Chondrocyte (in vitro differentiated cells): ENCODE measurements around the gene MYO7A. TPM values are rescaled to one million over a fixed set of nuclear protein-coding genes. Genes with fewer than 3 reads are reported as not detected.

ENCODE experiments used
- DNase-seq: peaks from one replicate; pipeline ENCODE4 v3.0.0; 2021; ENCODE audit warnings: mixed read lengths, low spot score
- H3K27ac Mint-ChIP-seq: one replicate; pipeline ENCODE4 v1.8.0; 2021; ENCODE audit warnings: mild to moderate bottlenecking, moderate library complexity, mixed read lengths; ENCODE audit not compliant: unreplicated experiment
- H3K27me3 Mint-ChIP-seq: 2 replicates; pipeline ENCODE4 v1.8.0; 2021; ENCODE audit warnings: low read depth, mixed read lengths
- H3K36me3 Mint-ChIP-seq: 2 replicates; pipeline ENCODE4 v1.8.0; 2021; ENCODE audit warnings: low read depth, mixed read lengths
- H3K4me1 Mint-ChIP-seq: 2 replicates; pipeline ENCODE4 v1.8.0; 2021; ENCODE audit warnings: low read depth, mild to moderate bottlenecking, mixed read lengths
- H3K4me3 Mint-ChIP-seq: one replicate; pipeline ENCODE4 v1.8.0; 2021; ENCODE audit warnings: mild to moderate bottlenecking, moderate library complexity, mixed read lengths; ENCODE audit not compliant: unreplicated experiment
- H3K9me3 Mint-ChIP-seq: 2 replicates; pipeline ENCODE4 v1.8.0; 2021; ENCODE audit warnings: low read depth, mixed read lengths
- long read RNA-seq: library from polyadenylated mRNA; stranded (forward); transcript quantifications from one replicate; pipeline ENCODE4 v2.0.0, GENCODE V29; 2021
- total RNA-seq: library from RNA; stranded (reverse); gene quantifications from 3 replicates; pipeline ENCODE4 v1.2.1, GENCODE V29; 2021
- TF ChIP-seq, protein P1 (sequence below): fragments of 200-600 bp; sonication (generic); IDR thresholded peaks from 2 replicates; pipeline ENCODE4 v1.5.0; 2021; ENCODE audit warnings: antibody characterized with exemption, mild to moderate bottlenecking, moderate library complexity

The MYO7A gene
- not detected in 3 replicates for total RNA-seq
- long read RNA-seq, result 0 reads

DNA sequence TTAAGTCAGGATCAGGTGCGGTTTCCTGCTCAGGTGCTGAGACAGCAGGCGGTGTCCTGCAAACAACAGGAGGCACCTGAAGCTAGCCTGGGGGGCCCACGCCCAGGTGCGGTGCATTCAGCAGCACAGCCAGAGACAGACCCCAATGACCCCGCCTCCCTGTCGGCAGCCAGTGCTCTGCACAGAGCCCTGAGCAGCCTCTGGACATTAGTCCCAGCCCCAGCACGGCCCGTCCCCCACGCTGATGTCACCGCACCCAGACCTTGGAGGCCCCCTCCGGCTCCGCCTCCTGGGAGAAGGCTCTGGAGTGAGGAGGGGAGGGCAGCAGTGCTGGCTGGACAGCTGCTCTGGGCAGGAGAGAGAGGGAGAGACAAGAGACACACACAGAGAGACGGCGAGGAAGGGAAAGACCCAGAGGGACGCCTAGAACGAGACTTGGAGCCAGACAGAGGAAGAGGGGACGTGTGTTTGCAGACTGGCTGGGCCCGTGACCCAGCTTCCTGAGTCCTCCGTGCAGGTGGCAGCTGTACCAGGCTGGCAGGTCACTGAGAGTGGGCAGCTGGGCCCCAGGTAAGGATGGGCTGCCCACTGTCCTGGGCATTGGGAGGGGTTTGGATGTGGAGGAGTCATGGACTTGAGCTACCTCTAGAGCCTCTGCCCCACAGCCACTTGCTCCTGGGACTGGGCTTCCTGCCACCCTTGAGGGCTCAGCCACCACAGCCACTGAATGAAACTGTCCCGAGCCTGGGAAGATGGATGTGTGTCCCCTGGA, at the start of gene MYO7A:
Gene MYO7A (plus strand): TSS at position 327 of the 772 bp plus-strand sequence. CDS start 2,389 bp downstream, outside the sequence.
- TF ChIP-seq, protein P1, sequence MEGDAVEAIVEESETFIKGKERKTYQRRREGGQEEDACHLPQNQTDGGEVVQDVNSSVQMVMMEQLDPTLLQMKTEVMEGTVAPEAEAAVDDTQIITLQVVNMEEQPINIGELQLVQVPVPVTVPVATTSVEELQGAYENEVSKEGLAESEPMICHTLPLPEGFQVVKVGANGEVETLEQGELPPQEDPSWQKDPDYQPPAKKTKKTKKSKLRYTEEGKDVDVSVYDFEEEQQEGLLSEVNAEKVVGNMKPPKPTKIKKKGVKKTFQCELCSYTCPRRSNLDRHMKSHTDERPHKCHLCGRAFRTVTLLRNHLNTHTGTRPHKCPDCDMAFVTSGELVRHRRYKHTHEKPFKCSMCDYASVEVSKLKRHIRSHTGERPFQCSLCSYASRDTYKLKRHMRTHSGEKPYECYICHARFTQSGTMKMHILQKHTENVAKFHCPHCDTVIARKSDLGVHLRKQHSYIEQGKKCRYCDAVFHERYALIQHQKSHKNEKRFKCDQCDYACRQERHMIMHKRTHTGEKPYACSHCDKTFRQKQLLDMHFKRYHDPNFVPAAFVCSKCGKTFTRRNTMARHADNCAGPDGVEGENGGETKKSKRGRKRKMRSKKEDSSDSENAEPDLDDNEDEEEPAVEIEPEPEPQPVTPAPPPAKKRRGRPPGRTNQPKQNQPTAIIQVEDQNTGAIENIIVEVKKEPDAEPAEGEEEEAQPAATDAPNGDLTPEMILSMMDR, result no peak
- Mint-ChIP-seq H3K4me1 (peaks cover 10% of the 10 kb centered on the region), H3K27me3 (peaks cover 4% of the 10 kb centered on the region), H3K9me3 (peaks cover under 1% of the 10 kb centered on the region), H3K4me3 (peak within 1 kb of the TSS; percentile 67), H3K36me3 (peaks cover 6% of the 10 kb centered on the region), H3K27ac (no peak within 1 kb of the TSS)
- DNase-seq, result peak; percentile 79

DNA sequence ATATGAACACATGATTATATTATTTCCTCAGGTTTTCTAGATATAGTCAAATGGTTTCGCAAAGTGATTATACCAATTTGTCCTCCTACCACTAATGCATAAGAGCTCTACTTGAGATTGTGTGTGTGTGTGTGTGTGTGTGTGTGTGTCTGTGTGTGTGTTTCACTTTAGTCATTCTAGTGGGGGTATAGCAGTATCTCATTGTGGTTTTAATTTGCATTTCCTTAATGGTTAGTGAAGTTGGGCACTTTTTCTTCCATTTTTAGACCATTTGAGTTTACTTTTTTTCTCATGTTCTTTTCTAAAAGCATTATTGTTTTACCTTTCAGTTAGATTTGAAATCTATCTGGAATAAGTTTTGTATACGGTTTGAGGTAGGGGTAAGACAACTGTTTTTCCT, 48.4 kb upstream of the MYO7A start:
- no peak overlapping the region for H3K4me3 Mint-ChIP-seq
- H3K36me3 Mint-ChIP-seq, result peaks cover 2% of the 10 kb centered on the region
- H3K9me3 Mint-ChIP-seq, result peaks cover 10% of the 10 kb centered on the region
- TF ChIP-seq, protein P1, result no peak
- H3K27ac Mint-ChIP-seq, result no peak overlapping the region
- H3K27me3 Mint-ChIP-seq, result no peaks in the 10 kb centered on the region
- H3K4me1 Mint-ChIP-seq, result peaks cover 3% of the 10 kb centered on the region
- DNase-seq, result no peak

- peaks cover 3% of the 10 kb centered on the region for H3K4me1 Mint-ChIP-seq
- TF ChIP-seq, protein P1, result no peak
- no peak overlapping the region for H3K27ac Mint-ChIP-seq
- no peaks in the 10 kb centered on the region for H3K27me3 Mint-ChIP-seq
- peaks cover 2% of the 10 kb centered on the region for H3K36me3 Mint-ChIP-seq
- DNase-seq, result no peak
- H3K9me3 Mint-ChIP-seq, result peaks cover 10% of the 10 kb centered on the region
- no peak overlapping the region for H3K4me3 Mint-ChIP-seq
These were observed 47.3 kb upstream of the MYO7A start for GRCh38 chr11:77080643-77081210.

DNA sequence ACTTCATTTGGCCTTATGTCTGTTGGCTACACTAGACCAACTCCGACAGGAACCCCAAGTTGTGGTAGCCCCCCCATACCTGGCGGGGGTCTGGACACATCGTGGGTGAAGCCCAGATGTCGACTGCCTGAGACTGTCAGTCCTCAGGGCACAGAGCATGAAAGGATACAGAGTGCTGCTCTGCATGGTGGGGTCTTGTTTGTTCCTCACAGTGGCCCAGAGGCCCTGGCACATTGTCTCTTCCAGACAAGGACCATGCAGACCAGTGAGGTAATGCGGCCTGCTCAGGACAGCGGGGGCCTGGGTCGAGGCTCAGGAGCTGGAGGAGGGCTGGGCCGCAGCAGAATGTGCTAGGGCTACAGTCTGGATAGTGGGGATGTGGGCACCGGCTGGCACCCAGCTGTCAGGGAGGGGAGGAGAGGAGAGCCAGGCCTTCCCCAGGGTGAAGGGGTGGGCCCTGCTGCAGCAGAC, 46.6 kb upstream of the MYO7A start:
- TF ChIP-seq, protein P1, result no peak
- Mint-ChIP-seq H3K9me3 (peaks cover 10% of the 10 kb centered on the region), H3K27me3 (no peaks in the 10 kb centered on the region), H3K4me3 (no peak overlapping the region), H3K27ac (no peak overlapping the region), H3K36me3 (peaks cover 2% of the 10 kb centered on the region), H3K4me1 (peaks cover 3% of the 10 kb centered on the region)
- DNase-seq, result peak; percentile 76

DNA sequence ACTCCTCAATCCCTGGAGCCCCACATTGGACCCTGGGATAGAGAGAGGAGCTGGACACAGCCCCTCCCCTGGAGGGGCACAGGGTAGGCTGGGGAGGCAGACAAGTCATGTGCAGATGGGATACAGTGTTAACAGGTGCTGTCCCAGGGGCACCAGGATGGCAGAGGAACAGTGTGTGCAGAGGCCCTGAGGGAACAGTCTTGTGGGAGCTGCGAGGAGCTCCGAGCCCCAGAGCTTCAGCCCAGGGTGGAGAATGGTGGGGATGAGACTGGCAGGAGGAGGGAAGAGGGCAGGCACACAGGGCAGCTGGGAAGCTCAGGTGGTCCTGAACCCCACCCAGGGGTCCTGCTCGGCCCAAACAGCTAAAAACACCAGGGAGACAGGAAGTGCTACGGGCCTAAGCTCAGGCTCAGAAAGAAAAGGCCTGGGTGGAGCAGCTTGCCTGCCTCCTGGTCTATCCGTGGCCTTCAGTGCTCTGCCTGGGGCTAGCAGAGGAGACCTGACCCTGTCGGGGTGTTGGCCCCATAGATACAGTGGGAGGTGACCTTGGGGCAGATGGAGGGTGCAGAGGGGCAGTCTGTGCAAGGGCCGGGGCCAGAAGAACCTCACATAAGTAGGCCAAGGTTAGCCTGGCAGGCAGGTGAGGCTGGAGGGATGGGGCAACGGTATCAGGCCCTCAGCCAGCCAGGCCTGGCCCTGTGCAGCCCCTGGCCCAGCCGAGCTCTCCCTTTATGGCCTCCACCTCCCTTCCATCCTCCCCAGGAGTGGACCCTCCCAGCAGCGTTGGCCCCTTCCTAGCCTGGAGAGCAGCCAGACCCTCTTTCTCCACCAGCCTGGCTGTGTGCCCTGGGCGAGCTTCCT, 45.8 kb upstream of the MYO7A start:
- peaks cover 2% of the 10 kb centered on the region for H3K36me3 Mint-ChIP-seq
- peak; percentile 62 for DNase-seq
- H3K27me3 Mint-ChIP-seq, result no peaks in the 10 kb centered on the region
- no peak overlapping the region for H3K4me3 Mint-ChIP-seq
- peaks cover 3% of the 10 kb centered on the region for H3K4me1 Mint-ChIP-seq
- H3K27ac Mint-ChIP-seq, result peak overlapping the region; percentile 49
- peaks cover 10% of the 10 kb centered on the region for H3K9me3 Mint-ChIP-seq
- TF ChIP-seq, protein P1, result no peak
